ENCODE measurements around the gene ARMC3.
A peak's percentile ranks its signal among the peaks of the same experiment; 100 is the strongest.
"Not testable (repeated sequence)": the region's sequence is repeated elsewhere in the genome, so short reads cannot be mapped to it uniquely, and the experiment has no call there.

The ARMC3 gene

GRCh38 chr10:22913474-22914092 lies 14.3 kb upstream of the ARMC3 start:
- no peak for DNase-seq
- intact Hi-C loops (cut with DNase I) = no loop called here

- intact Hi-C loops (cut with DNase I) = no loop called here
- no peak for DNase-seq
These were observed 12.5 kb upstream of the ARMC3 start for GRCh38 chr10:22915314-22915713.

- DNase-seq = no peak
- intact Hi-C loops (cut with DNase I) = no loop called here
These were observed 2.8 kb upstream of the ARMC3 start for GRCh38 chr10:22925088-22925487.

GRCh38 chr10:22927166-22927565 lies 687 bp upstream of the ARMC3 start:
- peak in 1 of 42 donors; percentile 5 for DNase-seq
- intact Hi-C loops (cut with DNase I) = no loop called here

GRCh38 chr10:22929053-22929452 lies 1.2 kb downstream of the ARMC3 start:
- DNase-seq; intact Hi-C loops (cut with DNase I): not testable (repeated sequence)

GRCh38 chr10:22931948-22932347 lies 4.1 kb downstream of the ARMC3 start:
- intact Hi-C loops (cut with DNase I) = no loop called here
- no peak for DNase-seq

GRCh38 chr10:22932626-22933370 lies 4.9 kb downstream of the ARMC3 start:
- peak in 3 of 42 donors; percentile 8 to 25 (median 22) for DNase-seq
- intact Hi-C loops (cut with DNase I) = no loop called here

- no peak for DNase-seq
- intact Hi-C loops (cut with DNase I) = no loop called here
These were observed 6.9 kb downstream of the ARMC3 start for GRCh38 chr10:22934726-22935125.

- DNase-seq = no peak
- intact Hi-C loops (cut with DNase I) = no loop called here
These were observed 14.6 kb downstream of the ARMC3 start for GRCh38 chr10:22942437-22942836.

GRCh38 chr10:22945934-22946673 lies 18.3 kb downstream of the ARMC3 start:
- DNase-seq = no peak
- intact Hi-C loops (cut with DNase I) = no loop called here

- DNase-seq = no peak
- intact Hi-C loops (cut with DNase I) = no loop called here
These were observed 27.1 kb downstream of the ARMC3 start for GRCh38 chr10:22954970-22955369.

GRCh38 chr10:22958338-22958737 lies 30.5 kb downstream of the ARMC3 start:
- intact Hi-C loops (cut with DNase I) = no loop called here
- DNase-seq = no peak

GRCh38 chr10:22959292-22959691 lies 31.4 kb downstream of the ARMC3 start:
- no peak for DNase-seq
- intact Hi-C loops (cut with DNase I) = no loop called here

GRCh38 chr10:22959950-22960349 lies 32.1 kb downstream of the ARMC3 start:
- DNase-seq = no peak
- intact Hi-C loops (cut with DNase I) = no loop called here

GRCh38 chr10:22962817-22963216 lies 35.0 kb downstream of the ARMC3 start:
- intact Hi-C loops (cut with DNase I) = no loop called here
- DNase-seq = no peak

GRCh38 chr10:22969704-22970103 lies 41.9 kb downstream of the ARMC3 start:
- no peak for DNase-seq
- intact Hi-C loops (cut with DNase I) = loop anchor here (10.0 kb wide), 1 partner anchor 345 kb away; no protein-coding TSS in a partner anchor

GRCh38 chr10:22976534-22976933 lies 48.7 kb downstream of the ARMC3 start:
- peak in 10 of 42 donors; percentile 18 to 65 (median 33) for DNase-seq
- intact Hi-C loops (cut with DNase I) = loop anchor here (10.0 kb wide), 1 partner anchor 352 kb away; no protein-coding TSS in a partner anchor

- intact Hi-C loops (cut with DNase I) = loop anchor here (10.0 kb wide), 1 partner anchor 353 kb away; no protein-coding TSS in a partner anchor
- peak in 2 of 42 donors; percentile 32 to 50 for DNase-seq
These were observed 49.9 kb downstream of the ARMC3 start for GRCh38 chr10:22977751-22978150.

- intact Hi-C loops (cut with DNase I) = loop anchor here (10.0 kb wide), 1 partner anchor 353 kb away; no protein-coding TSS in a partner anchor
- DNase-seq = no peak
These were observed 50.4 kb downstream of the ARMC3 start for GRCh38 chr10:22978287-22978686.

GRCh38 chr10:22978918-22979317 lies 51.1 kb downstream of the ARMC3 start:
- intact Hi-C loops (cut with DNase I) = loop anchor here (10.0 kb wide), 1 partner anchor 354 kb away; no protein-coding TSS in a partner anchor
- no peak for DNase-seq

Measured in head of caudate nucleus (tissue), 42 donors.